GM12801 (cell line): ENCODE measurements around the gene HID1.

ENCODE experiments used
- TF ChIP-seq, protein P1 (sequence below): IDR thresholded peaks from one replicate; pipeline ENCODE4 v1.5.1; 2011; ENCODE audit warnings: control low read depth; ENCODE audit not compliant: insufficient read length; ENCODE audit errors: extremely low read depth

The HID1 gene

DNA sequence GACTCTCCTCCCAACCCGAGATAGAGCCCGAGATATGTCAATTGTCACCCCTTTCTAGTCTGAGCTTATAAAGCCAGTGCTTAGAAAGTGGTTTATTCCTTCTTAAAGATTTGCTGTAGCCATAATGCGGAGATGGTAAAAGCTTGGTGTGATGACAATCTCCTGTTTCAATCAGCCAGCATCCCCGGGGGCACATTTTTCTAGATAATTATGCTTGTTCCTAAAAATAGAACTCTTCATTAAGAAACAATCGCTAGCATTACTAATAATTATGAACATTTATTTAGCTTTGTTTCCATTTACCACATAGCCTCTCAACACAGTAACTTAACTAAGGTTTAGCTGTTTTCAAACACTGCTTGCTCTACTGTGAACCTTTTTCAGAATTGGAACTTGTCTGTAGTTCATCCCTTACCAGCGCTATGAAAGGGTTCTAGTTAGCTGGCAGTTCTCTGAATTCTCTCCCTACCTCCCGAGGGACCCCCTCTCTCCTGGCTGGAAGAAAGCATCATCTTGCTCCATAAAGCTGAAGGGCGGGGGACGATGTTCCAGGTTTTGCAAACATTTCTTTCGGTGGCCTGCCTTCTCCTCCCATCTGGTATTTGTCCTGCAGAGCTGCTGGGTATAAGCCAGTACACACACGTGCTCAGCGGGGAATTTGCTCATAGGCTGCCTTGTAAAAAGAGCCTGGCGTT, 39.0 kb upstream of the HID1 start:
- TF ChIP-seq, protein P1, sequence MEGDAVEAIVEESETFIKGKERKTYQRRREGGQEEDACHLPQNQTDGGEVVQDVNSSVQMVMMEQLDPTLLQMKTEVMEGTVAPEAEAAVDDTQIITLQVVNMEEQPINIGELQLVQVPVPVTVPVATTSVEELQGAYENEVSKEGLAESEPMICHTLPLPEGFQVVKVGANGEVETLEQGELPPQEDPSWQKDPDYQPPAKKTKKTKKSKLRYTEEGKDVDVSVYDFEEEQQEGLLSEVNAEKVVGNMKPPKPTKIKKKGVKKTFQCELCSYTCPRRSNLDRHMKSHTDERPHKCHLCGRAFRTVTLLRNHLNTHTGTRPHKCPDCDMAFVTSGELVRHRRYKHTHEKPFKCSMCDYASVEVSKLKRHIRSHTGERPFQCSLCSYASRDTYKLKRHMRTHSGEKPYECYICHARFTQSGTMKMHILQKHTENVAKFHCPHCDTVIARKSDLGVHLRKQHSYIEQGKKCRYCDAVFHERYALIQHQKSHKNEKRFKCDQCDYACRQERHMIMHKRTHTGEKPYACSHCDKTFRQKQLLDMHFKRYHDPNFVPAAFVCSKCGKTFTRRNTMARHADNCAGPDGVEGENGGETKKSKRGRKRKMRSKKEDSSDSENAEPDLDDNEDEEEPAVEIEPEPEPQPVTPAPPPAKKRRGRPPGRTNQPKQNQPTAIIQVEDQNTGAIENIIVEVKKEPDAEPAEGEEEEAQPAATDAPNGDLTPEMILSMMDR: no peak

DNA sequence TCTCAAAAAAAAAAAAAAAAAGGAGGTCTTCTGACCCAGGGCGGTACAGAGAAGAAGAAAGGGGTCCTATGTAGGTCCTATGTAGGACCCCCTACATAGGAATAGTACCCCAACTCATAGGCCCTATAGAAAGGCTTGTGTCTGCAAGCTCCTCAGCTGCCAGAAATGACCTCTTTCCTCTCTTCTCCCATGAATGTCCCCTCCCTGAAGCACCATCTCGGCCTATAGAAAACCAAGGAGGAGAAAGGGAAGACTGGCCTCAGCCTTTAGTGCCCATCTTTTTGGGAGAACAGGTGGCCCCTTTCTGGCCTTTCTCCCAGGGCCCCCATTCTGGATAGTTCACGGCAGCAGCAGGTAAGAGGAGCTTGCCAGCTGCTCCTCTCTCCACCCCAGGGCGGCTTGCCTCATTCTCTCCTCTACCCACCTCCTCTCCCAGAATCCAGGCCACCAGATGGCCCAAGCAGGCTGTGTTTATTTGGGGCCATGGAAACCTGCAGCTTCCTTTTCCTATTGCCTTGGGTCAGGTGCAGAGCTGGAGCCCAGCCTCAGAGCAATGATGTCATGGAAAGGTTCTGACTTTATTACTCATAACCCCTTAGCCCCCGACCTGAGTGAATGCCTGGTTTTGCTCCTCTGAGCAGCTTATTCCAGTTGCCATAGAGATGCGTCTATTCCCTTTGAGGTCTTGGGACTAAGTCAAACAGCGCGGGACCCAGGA, 38.3 kb upstream of the HID1 start:
- TF ChIP-seq, protein P1: no peak

DNA sequence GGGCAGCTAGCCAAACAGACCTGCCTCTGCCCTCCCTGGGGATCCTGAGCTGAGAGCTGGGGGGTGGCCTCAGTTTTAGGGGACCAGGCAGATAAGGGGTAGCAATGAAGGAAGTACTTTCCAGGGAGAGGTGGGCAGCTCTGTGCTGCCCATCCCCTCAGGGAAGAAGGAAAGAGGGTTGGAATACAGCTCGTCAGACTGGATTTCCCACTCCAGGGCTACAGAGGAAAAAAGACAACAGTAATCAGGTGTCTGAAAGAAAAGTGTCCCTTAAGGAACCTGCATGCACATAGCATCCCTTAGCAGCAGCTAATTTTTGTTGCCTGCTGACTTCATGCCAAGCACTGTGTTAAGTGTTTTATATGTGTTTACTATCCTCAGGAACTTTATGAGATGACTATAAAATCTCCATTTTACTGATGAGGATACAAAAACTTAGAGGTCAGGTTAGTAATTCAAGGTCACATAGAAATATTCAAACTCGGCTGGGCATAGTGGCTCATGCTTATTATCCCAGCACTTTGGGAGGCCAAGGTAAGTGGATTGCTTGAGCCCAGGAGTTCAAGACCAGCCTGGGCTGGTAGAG, 36.7 kb upstream of the HID1 start:
- TF ChIP-seq, protein P1: no peak

DNA sequence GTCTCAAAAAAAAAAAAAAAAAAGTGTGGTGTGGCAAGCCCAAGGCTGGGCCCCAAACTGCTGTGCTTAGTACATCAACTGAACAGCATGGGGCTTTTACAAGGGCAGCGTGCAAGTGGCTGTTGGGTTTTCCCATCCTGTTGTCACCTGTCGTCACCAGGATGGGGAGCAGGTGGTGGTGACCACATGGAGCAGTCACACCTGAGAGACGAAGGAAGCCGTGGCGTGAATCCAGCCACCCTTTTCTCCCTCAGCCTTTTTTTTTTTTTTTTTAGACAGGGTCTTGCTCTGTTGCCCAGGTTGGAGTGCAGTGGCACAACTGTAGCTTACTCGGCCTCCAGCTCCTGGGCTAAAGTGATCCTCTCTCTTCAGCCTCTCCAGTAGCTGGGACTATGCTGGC, 35.8 kb upstream of the HID1 start:
- TF ChIP-seq, protein P1: no peak

DNA sequence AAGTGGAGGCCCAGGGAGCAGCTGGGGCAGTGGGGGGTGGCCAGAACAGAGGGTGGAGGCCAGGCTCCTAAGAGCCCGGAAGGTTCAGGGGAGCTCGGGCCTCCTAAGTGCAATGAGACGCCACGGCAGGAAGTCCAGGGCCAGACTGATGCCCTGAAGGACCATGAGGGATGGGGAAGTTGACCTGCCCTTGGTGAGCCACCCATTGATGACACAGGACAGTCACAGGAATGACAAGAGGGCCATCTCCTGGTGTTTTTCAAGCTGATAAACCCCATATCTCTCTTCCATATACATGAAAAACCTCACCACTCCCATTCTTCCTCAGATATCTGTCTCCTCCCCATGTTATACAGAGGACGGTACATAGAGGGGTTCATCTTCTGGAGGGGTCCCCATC, 34.1 kb upstream of the HID1 start:
- TF ChIP-seq, protein P1: no peak

DNA sequence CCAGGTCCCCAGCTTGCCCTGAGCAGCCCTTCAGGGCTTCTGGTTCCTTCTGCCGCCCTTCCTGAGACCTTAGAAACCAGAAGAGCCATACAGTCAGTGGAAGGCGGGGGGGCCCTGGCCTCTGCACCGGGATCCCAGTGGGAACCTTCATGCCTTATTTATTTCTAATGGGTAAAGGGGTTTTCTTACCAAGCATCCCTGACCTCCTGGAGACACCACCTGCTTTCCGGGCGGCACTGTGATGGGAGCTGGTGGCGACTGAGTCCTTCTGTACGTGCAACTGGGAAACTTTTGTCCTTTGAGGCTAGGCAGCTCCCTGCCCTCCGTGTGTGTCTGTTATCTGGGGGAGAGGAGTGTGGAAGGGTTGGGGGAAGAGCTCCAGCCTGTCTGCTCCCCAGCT, 32.7 kb upstream of the HID1 start:
- TF ChIP-seq, protein P1: no peak

DNA sequence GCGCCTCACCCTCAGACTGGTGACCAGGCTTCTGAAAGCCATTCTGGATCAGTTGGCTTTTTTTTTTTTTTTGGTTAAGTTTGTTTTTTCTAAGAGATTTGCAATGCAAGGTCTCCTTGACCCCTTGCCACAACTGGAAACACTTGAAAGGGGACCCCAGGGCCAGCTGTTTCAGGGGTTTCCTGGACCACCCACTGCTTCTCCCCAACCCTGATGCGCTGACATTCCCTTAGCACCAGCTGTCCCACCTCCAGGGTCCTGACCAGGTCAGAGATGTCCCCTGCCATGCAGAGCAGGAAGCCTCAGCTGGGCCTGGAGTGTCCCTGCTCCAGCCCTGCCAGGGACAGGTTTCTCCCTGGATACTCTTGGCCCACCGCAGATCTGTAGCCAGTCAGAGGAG, 31.8 kb upstream of the HID1 start:
- TF ChIP-seq, protein P1: no peak
